ENCODE measurements around the gene DEFB108B.
"Not testable (repeated sequence)": the region's sequence is repeated elsewhere in the genome, so short reads cannot be mapped to it uniquely, and the experiment has no call there.

Gene DEFB108B

DNA sequence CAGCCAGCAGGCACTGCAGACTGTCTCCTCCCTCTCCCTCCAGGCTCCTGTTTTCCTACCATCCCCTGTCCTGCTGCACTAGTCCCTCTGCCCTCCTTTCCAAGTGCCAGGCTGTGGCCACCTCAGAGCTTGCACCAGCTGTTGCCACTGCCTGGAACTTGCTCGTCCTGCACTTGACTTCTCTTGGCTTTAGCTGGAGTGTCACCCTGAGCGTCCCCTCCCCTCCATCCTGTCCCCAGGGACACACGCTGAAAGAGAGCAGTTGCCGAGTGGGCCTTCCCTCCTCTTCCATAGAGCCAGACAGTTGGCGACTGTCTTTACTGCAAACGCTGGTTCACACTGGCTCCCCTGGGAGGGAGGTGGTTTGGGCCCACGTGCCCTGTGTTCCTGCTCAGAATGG lies 41.9 kb upstream of the DEFB108B start:
- H3K4me2 ChIP-seq (ENCODE audit: low read depth, low read length, poor library complexity, severe bottlenecking); H3K9me2 ChIP-seq (replicated peaks; ENCODE audit: insufficient read depth, low read length); H3K36me3 ChIP-seq (ENCODE audit: low read length); H3K79me2 ChIP-seq (ENCODE audit: insufficient read depth, low read length); H2AFZ ChIP-seq (ENCODE audit: low read depth, low read length, severe bottlenecking); H3K27ac ChIP-seq (ENCODE audit: low read depth, low read length); H3K9ac ChIP-seq (ENCODE audit: low read length); H4K20me1 ChIP-seq (ENCODE audit: low read depth, low read length); H3K9me3 ChIP-seq (ENCODE audit: insufficient read depth, low read length); H3F3A ChIP-seq (ENCODE audit: insufficient read depth); H3K4me3 ChIP-seq (ENCODE audit: insufficient read depth, low read length, poor library complexity, severe bottlenecking); H3K27me3 ChIP-seq (ENCODE audit: low read length): not testable (repeated sequence)

DNA sequence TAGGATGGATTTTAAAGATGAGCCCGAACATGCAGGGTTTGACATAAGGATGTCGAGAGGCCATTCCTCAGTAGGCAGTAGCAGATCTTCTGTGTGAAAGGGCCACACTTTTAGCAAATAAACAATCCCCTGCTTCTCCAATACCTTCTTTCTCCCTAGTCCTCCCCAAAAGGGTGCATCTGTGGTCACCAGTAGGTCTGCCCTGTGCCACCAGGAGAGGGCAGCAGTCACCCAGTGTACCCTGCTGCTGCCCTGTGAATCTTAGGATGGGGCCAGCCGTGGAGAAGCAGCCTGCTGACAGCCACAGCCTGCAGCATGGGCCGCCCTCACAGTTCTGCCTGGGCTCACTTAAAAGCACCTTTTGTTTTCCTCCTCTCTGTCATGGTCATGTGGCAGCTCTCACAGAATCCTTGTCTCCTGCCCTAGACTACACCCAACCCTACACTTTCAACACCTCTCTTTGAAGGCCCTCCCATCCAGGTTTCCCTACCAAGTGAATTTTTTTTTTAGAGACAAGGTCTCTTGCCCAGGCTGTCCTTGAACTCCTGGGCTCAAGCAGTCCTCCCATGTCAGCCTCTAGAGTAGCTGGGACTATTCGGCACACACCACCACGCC lies 40.3 kb upstream of the DEFB108B start:
- not testable (repeated sequence) for H3K9me3 ChIP-seq (ENCODE audit: insufficient read depth, low read length); H4K20me1 ChIP-seq (ENCODE audit: low read depth, low read length); H3K79me2 ChIP-seq (ENCODE audit: insufficient read depth, low read length); H2AFZ ChIP-seq (ENCODE audit: low read depth, low read length, severe bottlenecking); H3K27ac ChIP-seq (ENCODE audit: low read depth, low read length); H3K4me2 ChIP-seq (ENCODE audit: low read depth, low read length, poor library complexity, severe bottlenecking); H3K9ac ChIP-seq (ENCODE audit: low read length); H3K9me2 ChIP-seq (replicated peaks; ENCODE audit: insufficient read depth, low read length); H3F3A ChIP-seq (ENCODE audit: insufficient read depth); H3K4me3 ChIP-seq (ENCODE audit: insufficient read depth, low read length, poor library complexity, severe bottlenecking); H3K36me3 ChIP-seq (ENCODE audit: low read length); H3K27me3 ChIP-seq (ENCODE audit: low read length)
- TF ChIP-seq, protein P1, sequence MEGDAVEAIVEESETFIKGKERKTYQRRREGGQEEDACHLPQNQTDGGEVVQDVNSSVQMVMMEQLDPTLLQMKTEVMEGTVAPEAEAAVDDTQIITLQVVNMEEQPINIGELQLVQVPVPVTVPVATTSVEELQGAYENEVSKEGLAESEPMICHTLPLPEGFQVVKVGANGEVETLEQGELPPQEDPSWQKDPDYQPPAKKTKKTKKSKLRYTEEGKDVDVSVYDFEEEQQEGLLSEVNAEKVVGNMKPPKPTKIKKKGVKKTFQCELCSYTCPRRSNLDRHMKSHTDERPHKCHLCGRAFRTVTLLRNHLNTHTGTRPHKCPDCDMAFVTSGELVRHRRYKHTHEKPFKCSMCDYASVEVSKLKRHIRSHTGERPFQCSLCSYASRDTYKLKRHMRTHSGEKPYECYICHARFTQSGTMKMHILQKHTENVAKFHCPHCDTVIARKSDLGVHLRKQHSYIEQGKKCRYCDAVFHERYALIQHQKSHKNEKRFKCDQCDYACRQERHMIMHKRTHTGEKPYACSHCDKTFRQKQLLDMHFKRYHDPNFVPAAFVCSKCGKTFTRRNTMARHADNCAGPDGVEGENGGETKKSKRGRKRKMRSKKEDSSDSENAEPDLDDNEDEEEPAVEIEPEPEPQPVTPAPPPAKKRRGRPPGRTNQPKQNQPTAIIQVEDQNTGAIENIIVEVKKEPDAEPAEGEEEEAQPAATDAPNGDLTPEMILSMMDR (IDR thresholded peaks at IDR 0.05; ENCODE audit: insufficient read depth, low read length, poor library complexity, severe bottlenecking): peak; percentile 27

DNA sequence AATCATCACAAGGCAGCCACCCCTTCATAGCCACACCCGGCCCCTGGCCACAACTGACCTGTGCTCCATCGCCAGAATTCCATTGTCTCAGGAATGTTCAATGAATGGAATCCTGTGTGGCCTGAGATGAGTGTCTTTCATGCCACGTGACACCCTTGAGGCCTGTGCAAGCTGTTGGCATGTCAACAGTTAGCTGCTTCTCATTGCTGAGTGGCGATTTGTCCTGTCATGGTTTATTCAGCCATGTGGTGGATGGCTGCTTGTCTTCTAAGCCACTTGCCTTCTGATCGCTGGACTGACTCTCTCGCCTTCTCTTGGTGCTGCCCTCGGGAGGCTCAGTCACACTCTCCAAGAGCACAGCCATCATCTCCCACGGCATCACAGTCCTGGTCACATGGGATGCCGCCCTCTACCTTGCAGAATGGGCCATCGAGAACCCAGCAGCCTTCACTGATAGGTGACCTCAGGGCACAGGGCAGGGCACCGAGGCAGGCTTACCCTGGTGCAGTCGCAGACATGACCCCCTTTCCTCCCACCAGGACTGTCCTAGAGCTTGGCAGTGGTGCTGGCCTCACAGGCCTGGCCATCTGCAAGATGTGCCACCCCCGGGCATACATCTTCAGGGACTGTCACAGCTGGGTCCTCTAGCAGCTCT lies 38.5 kb upstream of the DEFB108B start:
- not testable (repeated sequence) for H3K27me3 ChIP-seq (ENCODE audit: low read length); H3K9ac ChIP-seq (ENCODE audit: low read length); H3K9me2 ChIP-seq (replicated peaks; ENCODE audit: insufficient read depth, low read length); H3K36me3 ChIP-seq (ENCODE audit: low read length); H3K79me2 ChIP-seq (ENCODE audit: insufficient read depth, low read length); H2AFZ ChIP-seq (ENCODE audit: low read depth, low read length, severe bottlenecking); H3K4me3 ChIP-seq (ENCODE audit: insufficient read depth, low read length, poor library complexity, severe bottlenecking); H4K20me1 ChIP-seq (ENCODE audit: low read depth, low read length); H3K27ac ChIP-seq (ENCODE audit: low read depth, low read length); H3K9me3 ChIP-seq (ENCODE audit: insufficient read depth, low read length); H3K4me2 ChIP-seq (ENCODE audit: low read depth, low read length, poor library complexity, severe bottlenecking); H3F3A ChIP-seq (ENCODE audit: insufficient read depth)

DNA sequence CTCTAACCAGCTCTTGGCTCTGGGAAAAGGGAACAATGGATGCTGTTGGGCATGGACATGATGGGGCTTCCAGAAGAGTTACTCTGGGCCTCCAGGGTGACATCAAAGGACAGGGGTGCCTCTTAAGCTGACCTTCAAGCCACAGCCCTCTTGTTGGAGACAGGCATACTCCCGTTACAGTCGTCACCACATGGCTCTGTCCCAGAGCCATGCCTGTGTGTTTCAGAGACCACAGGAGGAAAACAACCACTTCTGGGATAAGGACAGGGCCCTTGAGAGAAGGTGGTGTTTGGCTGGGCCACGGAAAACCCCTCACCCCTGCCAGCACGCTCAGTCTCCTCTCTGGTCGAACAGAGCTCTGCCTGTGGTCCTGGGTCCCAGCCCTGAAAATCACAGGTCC lies 37.8 kb upstream of the DEFB108B start:
- not testable (repeated sequence) for H3K4me3 ChIP-seq (ENCODE audit: insufficient read depth, low read length, poor library complexity, severe bottlenecking); H3K79me2 ChIP-seq (ENCODE audit: insufficient read depth, low read length); H3K27me3 ChIP-seq (ENCODE audit: low read length); H3F3A ChIP-seq (ENCODE audit: insufficient read depth); H3K36me3 ChIP-seq (ENCODE audit: low read length); H3K27ac ChIP-seq (ENCODE audit: low read depth, low read length); H4K20me1 ChIP-seq (ENCODE audit: low read depth, low read length); H3K4me2 ChIP-seq (ENCODE audit: low read depth, low read length, poor library complexity, severe bottlenecking); H2AFZ ChIP-seq (ENCODE audit: low read depth, low read length, severe bottlenecking); H3K9me2 ChIP-seq (replicated peaks; ENCODE audit: insufficient read depth, low read length); H3K9me3 ChIP-seq (ENCODE audit: insufficient read depth, low read length); H3K9ac ChIP-seq (ENCODE audit: low read length)

DNA sequence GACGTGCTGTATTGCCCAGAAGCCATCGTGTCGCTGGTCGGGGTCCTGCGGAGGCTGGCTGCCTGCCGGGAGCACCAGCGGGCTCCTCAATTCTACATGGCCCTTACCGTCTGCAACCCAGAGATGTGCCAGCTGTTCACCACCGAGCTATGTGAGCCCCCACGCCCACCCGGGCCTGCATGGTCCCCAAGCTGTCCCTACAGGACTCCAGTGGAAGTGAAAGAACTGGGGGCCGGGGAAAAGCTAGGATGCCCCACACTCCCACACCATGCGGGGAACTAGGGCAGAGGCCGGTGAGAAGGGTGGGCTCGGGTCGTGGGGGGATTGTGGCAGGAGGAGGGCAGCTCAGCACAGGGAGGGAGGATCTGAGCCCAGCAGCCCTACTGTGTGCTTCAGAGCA lies 37.0 kb upstream of the DEFB108B start:
- not testable (repeated sequence) for H4K20me1 ChIP-seq (ENCODE audit: low read depth, low read length)

DNA sequence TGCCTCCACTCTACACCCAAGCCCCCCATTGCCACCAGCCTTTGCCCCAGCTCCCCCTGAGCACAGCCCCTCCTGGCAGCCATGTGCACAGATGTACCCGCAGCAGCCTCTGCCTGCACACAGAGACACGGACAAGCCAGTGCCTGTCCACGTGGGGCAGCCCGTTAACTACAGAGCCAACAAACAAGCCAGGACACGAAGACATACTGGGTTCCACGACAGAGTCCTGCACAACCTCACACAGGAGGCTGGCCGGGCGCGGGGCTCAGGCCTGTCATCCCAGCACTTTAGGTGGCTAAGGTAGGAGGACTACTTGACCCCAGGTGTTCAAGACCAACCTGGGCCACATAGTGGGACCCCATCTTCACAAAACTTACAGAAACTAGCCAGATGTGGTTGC lies 36.2 kb upstream of the DEFB108B start:
- not testable (repeated sequence) for H3K4me2 ChIP-seq (ENCODE audit: low read depth, low read length, poor library complexity, severe bottlenecking); H2AFZ ChIP-seq (ENCODE audit: low read depth, low read length, severe bottlenecking); H3K79me2 ChIP-seq (ENCODE audit: insufficient read depth, low read length); H4K20me1 ChIP-seq (ENCODE audit: low read depth, low read length); H3K9ac ChIP-seq (ENCODE audit: low read length); H3K27me3 ChIP-seq (ENCODE audit: low read length); H3K4me3 ChIP-seq (ENCODE audit: insufficient read depth, low read length, poor library complexity, severe bottlenecking); H3K9me3 ChIP-seq (ENCODE audit: insufficient read depth, low read length); H3K36me3 ChIP-seq (ENCODE audit: low read length); H3F3A ChIP-seq (ENCODE audit: insufficient read depth); H3K9me2 ChIP-seq (replicated peaks; ENCODE audit: insufficient read depth, low read length); H3K27ac ChIP-seq (ENCODE audit: low read depth, low read length)

More for the DNA sequence above, 37.0 kb upstream of the DEFB108B start:
- H3K27ac ChIP-seq (ENCODE audit: low read depth, low read length); H3K4me3 ChIP-seq (ENCODE audit: insufficient read depth, low read length, poor library complexity, severe bottlenecking); H3K36me3 ChIP-seq (ENCODE audit: low read length); H3K27me3 ChIP-seq (ENCODE audit: low read length); H3K79me2 ChIP-seq (ENCODE audit: insufficient read depth, low read length); H3F3A ChIP-seq (ENCODE audit: insufficient read depth); H2AFZ ChIP-seq (ENCODE audit: low read depth, low read length, severe bottlenecking); H3K9me3 ChIP-seq (ENCODE audit: insufficient read depth, low read length); H3K4me2 ChIP-seq (ENCODE audit: low read depth, low read length, poor library complexity, severe bottlenecking); H3K9me2 ChIP-seq (replicated peaks; ENCODE audit: insufficient read depth, low read length); H3K9ac ChIP-seq (ENCODE audit: low read length): not testable (repeated sequence)

DNA sequence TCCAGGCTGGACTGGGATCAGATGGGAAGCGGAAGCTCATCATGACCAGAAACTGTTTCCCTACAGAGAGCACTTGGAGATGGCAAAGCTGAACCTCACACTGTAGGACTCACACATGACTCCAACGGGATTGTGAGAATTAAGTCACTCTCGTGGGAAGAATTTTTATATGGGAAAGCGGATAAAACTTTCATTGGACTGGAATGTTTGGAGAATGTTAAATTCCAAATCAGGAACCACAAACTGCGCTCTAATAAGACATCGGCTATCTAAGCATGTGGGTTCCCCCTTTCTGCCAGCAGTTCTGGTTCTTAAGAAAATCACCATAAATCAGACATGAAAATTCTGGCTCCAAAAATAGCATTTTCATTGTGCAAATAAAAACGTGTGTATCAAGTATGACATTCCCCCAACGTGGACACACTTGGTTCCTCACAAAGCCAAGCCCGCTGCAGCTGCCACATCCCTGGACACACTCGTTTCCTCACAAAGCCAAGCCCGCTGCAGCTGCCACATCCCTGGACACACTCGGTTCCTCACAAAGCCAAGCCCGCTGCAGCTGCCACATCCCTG lies 33.4 kb upstream of the DEFB108B start:
- not testable (repeated sequence) for H3K9me3 ChIP-seq (ENCODE audit: insufficient read depth, low read length); H3K27me3 ChIP-seq (ENCODE audit: low read length); H2AFZ ChIP-seq (ENCODE audit: low read depth, low read length, severe bottlenecking); H4K20me1 ChIP-seq (ENCODE audit: low read depth, low read length); H3K9me2 ChIP-seq (replicated peaks; ENCODE audit: insufficient read depth, low read length); H3K79me2 ChIP-seq (ENCODE audit: insufficient read depth, low read length); H3K36me3 ChIP-seq (ENCODE audit: low read length); H3K9ac ChIP-seq (ENCODE audit: low read length); H3K27ac ChIP-seq (ENCODE audit: low read depth, low read length); H3F3A ChIP-seq (ENCODE audit: insufficient read depth); H3K4me2 ChIP-seq (ENCODE audit: low read depth, low read length, poor library complexity, severe bottlenecking); H3K4me3 ChIP-seq (ENCODE audit: insufficient read depth, low read length, poor library complexity, severe bottlenecking)
